ENCODE measurements around the gene NR2F1-AS1. TPM values are rescaled to one million over a fixed set of nuclear protein-coding genes. Genes with fewer than 3 reads are reported as not detected.
"Not testable (repeated sequence)": the region's sequence is repeated elsewhere in the genome, so short reads cannot be mapped to it uniquely, and the experiment has no call there.

The NR2F1-AS1 gene
- total RNA-seq, 1 experiment from 2014 or later, result 17.7 TPM

- DNase-seq (ENCODE audit: extremely low read depth, low read depth), result no peak
Observed at GRCh38 chr5:93402451-93402850, 178.6 kb downstream of the NR2F1-AS1 start.

DNA sequence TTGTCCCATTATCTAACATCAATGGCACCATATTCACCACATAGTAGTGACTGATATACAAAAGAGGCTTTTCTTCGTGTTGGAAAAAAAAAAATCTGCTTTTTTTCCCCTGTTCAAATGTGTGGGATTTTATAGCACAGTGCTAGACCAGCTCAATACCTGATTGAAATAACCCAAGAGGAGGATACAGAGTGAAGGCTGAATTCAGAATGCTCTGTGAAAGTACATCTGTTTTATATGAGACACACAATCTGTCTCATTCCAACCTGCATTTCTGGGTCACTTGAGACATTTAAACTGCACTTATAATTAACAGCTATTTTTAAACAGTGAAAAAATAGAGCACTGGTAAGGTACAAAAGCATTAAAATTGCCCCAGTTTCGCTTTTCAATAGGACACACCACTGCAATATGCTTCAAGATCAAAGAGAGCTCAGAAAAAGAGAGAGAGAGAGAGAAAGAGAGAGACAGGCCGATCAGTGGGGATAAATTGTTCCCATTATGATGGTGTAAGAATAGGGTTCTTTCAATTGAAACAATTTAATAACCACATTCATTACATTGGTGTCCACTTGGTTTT is 179.3 kb downstream of the NR2F1-AS1 start:
- no peak for DNase-seq (ENCODE audit: extremely low read depth, low read depth)

- DNase-seq (ENCODE audit: extremely low read depth, low read depth), result no peak
Observed at GRCh38 chr5:93399675-93400074, 181.3 kb downstream of the NR2F1-AS1 start.

GRCh38 chr5:93395971-93396379 is 185.0 kb downstream of the NR2F1-AS1 start:
- DNase-seq (ENCODE audit: extremely low read depth, low read depth), result no peak

GRCh38 chr5:93395010-93395409 is 186.0 kb downstream of the NR2F1-AS1 start:
- DNase-seq (ENCODE audit: extremely low read depth, low read depth), result no peak

DNA sequence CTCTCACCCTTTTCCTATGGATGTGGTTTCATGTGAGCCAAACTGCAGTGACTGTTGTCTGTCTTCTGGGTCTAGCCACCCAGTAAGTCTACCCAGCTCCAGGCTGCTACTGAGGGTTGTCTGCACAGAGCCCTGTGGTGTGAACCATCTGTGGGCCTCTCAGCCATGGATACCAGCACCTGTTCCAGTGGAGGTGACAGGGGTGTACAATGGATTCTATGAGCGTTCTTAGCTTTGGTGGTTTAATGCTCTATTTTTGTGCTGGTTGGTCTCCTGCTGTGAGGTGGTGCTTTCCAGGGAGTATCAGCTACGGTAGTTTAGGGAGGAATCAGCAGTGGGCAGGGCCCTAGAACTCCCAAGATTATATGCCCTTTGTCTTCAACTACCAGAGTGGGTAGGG is 186.7 kb downstream of the NR2F1-AS1 start:
- no peak for DNase-seq (ENCODE audit: extremely low read depth, low read depth)

- DNase-seq (ENCODE audit: extremely low read depth, low read depth), result not testable (repeated sequence)
Observed at GRCh38 chr5:93391169-93391568, 189.8 kb downstream of the NR2F1-AS1 start.

GRCh38 chr5:93385655-93386054 is 195.4 kb downstream of the NR2F1-AS1 start:
- no peak for DNase-seq (ENCODE audit: extremely low read depth, low read depth)

GRCh38 chr5:93384995-93385394 is 196.0 kb downstream of the NR2F1-AS1 start:
- no peak for DNase-seq (ENCODE audit: extremely low read depth, low read depth)

DNA sequence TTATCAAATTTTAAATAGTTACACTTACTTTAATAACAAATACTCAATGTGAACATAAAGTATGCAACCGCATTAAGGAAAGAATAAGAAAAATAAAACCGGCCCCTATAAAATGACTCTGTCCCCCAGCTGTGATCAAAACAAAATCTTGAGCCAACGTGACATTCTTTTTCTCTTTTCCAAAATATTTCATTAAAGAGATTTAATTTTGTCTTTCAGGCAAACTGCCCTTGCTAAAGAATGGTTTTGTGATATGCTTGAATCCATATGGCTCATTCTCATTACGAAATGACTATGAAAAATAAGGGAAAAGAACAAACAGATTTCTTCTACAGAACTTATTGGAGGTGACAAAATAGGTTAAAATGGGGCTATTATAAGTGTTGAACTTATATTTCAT is 197.0 kb downstream of the NR2F1-AS1 start:
- DNase-seq (ENCODE audit: extremely low read depth, low read depth), result no peak

DNA sequence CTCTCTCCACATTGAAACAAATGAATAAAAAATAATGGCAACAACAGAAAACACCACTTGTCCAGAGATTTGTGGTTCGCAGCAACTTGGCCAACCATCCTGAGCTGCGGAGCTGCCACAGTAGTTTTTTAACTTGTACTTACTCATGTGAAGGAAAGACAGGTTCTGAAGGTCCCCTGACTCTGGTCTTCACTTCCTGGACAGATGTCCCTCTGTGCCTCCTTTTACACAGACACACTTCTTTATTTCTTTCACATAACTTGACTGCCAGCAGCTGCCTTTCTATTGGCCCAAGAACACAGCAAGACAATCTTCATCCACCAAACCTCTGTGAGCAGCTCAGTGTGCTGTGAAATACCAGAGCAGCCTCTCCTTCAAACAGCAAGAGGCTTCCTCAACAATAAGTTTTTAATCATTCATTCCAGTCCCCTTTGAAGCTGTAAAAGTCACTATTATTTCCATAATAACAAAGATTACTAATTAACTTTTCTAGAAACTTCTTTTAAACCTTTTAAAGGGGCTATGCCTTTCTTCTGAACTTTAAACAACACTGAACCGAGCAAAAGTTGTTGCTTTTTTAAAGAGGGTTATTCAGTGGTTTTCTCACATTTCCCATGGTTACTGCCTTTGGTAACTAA is 198.7 kb downstream of the NR2F1-AS1 start:
- DNase-seq (ENCODE audit: extremely low read depth, low read depth), result no peak

GRCh38 chr5:93381057-93381456 is 200.0 kb downstream of the NR2F1-AS1 start:
- no peak for DNase-seq (ENCODE audit: extremely low read depth, low read depth)

- DNase-seq (ENCODE audit: extremely low read depth, low read depth), result no peak
Observed at GRCh38 chr5:93378073-93378472, 202.9 kb downstream of the NR2F1-AS1 start.

DNA sequence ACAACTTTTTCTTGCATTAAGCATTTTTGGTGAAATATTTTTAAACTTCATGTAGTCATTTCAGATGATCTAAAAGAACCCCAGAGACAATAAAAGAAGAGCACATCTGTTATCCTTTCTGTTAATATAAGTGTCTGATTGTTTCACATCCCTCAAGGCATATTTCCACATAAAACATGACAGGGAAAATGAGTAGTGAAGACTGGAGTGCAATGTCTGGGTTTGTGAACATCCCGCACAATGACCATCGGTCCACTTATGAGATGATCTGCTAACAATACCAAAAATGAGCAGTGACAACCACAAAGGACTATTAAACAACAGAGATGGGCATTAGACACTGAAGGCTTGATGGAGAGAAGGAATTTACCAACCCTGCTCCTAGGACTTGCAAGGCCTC is 209.1 kb downstream of the NR2F1-AS1 start:
- DNase-seq (ENCODE audit: extremely low read depth, low read depth), result no peak

DNA sequence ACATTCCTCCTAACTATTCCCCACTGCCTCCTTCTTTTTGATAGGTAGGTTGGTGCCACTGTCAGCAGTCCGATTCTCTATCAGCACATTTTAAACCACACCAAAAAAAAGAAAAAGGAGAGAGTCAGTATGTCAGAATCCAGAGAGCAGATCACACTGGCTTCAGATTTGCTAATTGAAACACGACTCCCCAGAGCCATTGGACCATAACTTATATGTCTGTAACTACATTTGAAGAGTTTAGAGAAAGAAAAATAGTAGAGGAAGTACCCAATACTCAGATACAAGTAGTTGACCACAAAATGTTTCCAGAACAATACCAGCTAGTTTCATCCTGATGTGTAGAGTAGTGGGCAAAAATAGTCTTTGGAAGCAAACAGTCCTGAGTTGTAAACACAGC is 216.6 kb downstream of the NR2F1-AS1 start:
- DNase-seq (ENCODE audit: extremely low read depth, low read depth), result no peak

GRCh38 chr5:93360436-93361088 is 220.5 kb downstream of the NR2F1-AS1 start:
- no peak for DNase-seq (ENCODE audit: extremely low read depth, low read depth)

GRCh38 chr5:93359960-93360305 is 221.1 kb downstream of the NR2F1-AS1 start:
- DNase-seq (ENCODE audit: extremely low read depth, low read depth), result no peak

Other genes with a start within 250 kb of the NR2F1-AS1 start
- 17.8 and 18.4 TPM in 2 replicates for gene NR2F1, start 2.0 kb upstream of the NR2F1-AS1 start, total RNA-seq (2014; rRNA removed; shearing (Covaris generic))
- gene POU5F2, start 160.4 kb upstream of the NR2F1-AS1 start, total RNA-seq (2014; rRNA removed; shearing (Covaris generic)), result 0.58 and 0.87 TPM in 2 replicates